PFSK-1 (cell line): ENCODE data around the gene PVR.

Experiments
- FOXP2 ChIP-seq: optimal IDR thresholded peaks from 2 replicates; pipeline ENCODE3; 2011; ENCODE audit warnings: borderline replicate concordance, control low read depth, inconsistent platforms; ENCODE audit not compliant: insufficient read depth; ENCODE audit errors: extremely low read length, extremely low read depth
- POLR2AphosphoS5 ChIP-seq: IDR thresholded peaks from 2 replicates; pipeline ENCODE4 v1.6.1; 2012; ENCODE audit warnings: low read depth, mild to moderate bottlenecking, control low read depth, low read length, moderate library complexity
- SIN3A ChIP-seq: IDR thresholded peaks from 2 replicates; pipeline ENCODE4 v1.6.1; 2012; ENCODE audit warnings: mild to moderate bottlenecking, low read length, moderate library complexity, borderline replicate concordance; ENCODE audit not compliant: insufficient read depth
- TAF1 ChIP-seq: IDR thresholded peaks from 2 replicates; pipeline ENCODE4 v1.6.1; 2012; ENCODE audit warnings: low read length, control low read depth, borderline replicate concordance; ENCODE audit not compliant: insufficient read depth
- TF ChIP-seq, protein P1 (sequence below), 2 experiments: IDR thresholded peaks; 2 replicates each; pipeline versions ENCODE4 v1.6.1 to v1.8.0; 2011 to 2012; ENCODE audit warnings: low read depth in 2 of 2, low read length in 2 of 2, control low read depth in 1 of 2, inconsistent platforms in 1 of 2, mild to moderate bottlenecking in 1 of 2, moderate library complexity in 1 of 2; ENCODE audit not compliant: insufficient read depth in 1 of 2

Gene PVR

DNA sequence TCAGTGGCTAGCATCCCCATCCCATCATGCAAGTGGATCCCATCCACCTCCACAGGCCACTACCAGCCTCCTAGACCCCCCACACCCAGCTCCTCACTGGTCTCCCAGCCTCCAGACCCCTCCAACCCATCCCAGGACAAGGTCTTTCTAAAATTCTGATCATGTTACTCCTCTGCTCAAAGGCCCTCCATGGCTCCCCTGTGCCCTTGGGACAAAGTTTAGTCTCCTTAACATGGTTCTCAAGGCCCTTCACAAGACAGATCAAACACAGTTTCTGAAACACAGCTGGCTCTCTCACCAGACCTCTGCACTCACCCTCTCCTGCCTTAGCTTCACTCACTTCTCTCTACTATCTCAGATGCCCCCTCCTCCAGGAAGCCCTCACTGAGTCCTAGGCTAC is 36.8 kb downstream of the PVR start:
- TF ChIP-seq FOXP2, result no peak
- TF ChIP-seq SIN3A, result no peak
- TF ChIP-seq POLR2AphosphoS5, result no peak
- TF ChIP-seq, protein P1, sequence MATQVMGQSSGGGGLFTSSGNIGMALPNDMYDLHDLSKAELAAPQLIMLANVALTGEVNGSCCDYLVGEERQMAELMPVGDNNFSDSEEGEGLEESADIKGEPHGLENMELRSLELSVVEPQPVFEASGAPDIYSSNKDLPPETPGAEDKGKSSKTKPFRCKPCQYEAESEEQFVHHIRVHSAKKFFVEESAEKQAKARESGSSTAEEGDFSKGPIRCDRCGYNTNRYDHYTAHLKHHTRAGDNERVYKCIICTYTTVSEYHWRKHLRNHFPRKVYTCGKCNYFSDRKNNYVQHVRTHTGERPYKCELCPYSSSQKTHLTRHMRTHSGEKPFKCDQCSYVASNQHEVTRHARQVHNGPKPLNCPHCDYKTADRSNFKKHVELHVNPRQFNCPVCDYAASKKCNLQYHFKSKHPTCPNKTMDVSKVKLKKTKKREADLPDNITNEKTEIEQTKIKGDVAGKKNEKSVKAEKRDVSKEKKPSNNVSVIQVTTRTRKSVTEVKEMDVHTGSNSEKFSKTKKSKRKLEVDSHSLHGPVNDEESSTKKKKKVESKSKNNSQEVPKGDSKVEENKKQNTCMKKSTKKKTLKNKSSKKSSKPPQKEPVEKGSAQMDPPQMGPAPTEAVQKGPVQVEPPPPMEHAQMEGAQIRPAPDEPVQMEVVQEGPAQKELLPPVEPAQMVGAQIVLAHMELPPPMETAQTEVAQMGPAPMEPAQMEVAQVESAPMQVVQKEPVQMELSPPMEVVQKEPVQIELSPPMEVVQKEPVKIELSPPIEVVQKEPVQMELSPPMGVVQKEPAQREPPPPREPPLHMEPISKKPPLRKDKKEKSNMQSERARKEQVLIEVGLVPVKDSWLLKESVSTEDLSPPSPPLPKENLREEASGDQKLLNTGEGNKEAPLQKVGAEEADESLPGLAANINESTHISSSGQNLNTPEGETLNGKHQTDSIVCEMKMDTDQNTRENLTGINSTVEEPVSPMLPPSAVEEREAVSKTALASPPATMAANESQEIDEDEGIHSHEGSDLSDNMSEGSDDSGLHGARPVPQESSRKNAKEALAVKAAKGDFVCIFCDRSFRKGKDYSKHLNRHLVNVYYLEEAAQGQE (IDR thresholded peaks at IDR 0.05; ENCODE audit: insufficient read depth in 1 of 2, low read depth in 2 of 2, low read length in 2 of 2), result no peak
- no peak for TF ChIP-seq TAF1

DNA sequence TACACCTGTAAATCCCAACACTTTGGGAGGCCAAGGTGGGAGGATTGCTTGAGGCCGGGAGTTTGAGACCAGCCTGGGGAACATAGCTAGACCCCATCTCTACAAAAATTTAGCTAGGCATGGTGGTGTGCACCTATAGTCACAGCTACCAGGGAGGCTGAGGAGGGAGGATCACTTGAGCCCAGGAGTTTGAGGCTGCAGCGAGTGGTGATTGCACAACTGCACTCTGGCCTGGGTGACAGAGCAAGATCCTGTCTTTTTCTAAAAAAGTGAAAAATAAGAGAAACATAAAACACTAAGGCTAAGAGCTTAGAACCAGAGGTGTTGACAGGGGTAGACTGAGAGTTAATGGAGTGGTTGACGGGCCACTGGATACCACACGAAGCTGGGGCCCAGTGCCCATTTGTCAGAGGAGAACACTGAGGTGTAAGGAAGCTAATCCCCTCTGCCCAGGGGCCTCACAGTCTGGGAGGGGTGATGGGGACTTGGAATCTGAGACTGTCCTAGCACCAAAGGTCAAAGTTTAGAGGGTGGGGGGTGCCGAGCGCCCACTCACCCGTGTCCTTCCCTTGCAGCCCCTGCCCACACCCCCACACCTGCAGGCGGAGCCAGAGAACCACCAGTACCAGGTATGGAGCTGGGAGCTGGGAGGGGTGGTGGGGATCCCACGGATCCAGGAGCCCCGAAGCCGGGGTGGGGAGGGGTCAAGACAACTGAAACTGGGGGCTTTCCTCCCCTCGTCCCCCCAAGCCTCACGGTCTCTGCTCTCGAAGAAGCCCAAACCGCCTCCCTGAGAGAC is 38.5 kb downstream of the PVR start:
- no peak for TF ChIP-seq SIN3A
- TF ChIP-seq, protein P1 (IDR thresholded peaks at IDR 0.05; ENCODE audit: insufficient read depth in 1 of 2, low read depth in 2 of 2, low read length in 2 of 2), result no peak
- TF ChIP-seq FOXP2, result no peak
- no peak for TF ChIP-seq TAF1
- no peak for TF ChIP-seq POLR2AphosphoS5

DNA sequence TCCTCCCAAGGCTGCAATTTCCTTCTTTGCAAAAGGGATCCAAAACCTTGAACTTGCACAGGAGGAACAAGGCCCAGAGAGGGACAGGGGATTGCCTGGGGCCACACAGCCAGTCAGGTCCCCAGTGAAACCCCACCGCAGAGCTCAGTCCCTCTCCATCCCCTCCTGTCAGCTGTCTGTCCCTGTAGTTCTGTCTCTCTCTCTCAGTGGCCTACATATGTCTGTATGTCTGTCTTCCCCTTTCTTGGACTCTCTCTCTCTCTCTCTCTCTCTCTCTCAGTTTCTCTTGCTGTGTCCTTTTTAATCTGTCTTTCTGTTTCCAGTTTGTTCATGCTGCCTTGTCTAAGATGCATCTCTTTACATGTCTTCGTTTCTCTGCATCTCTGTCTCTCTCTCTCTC is 39.1 kb downstream of the PVR start:
- no peak for TF ChIP-seq FOXP2
- TF ChIP-seq, protein P1 (IDR thresholded peaks at IDR 0.05; ENCODE audit: insufficient read depth in 1 of 2, low read depth in 2 of 2, low read length in 2 of 2), result no peak
- TF ChIP-seq TAF1, result no peak
- TF ChIP-seq SIN3A, result no peak
- no peak for TF ChIP-seq POLR2AphosphoS5

DNA sequence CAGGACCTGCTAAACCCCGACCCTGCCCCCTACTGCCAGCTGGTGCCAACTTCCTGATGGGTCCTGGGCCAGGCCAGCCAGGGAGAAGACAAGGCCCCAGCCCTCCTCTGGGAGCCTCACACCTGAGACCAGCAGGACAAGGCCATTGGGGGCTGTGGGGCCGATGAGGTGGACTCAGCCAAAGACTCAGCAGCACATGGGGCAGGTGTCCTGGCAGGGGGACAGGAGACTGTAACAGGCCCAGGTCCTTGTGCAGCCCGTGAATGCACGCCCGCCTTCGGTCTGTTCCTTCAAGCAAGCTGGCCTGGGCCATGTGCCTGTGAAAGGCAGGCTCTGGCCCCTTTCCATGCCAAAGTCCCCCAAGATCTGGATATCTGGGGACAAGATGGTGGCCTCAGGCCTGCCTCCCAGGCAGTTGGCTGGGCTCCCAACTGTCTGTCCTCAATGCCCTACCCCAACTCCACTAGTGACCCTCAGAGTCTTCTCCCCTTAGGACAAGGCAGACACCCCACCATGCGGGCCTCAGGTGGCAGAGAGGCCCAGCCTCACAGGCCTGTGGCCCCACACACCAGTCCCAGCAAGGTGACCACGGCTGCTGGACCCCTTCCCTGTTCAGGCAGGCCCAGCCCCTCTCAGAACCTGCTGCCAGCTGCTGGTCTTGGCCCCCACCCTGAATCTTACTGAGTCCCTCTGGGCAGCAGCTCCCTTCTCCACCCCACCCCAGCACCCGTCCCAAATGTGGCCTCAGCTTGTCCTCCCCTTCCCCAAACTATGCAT is 39.9 kb downstream of the PVR start:
- TF ChIP-seq, protein P1 (IDR thresholded peaks at IDR 0.05; ENCODE audit: insufficient read depth in 1 of 2, low read depth in 2 of 2, low read length in 2 of 2), result no peak
- TF ChIP-seq POLR2AphosphoS5, result no peak
- no peak for TF ChIP-seq TAF1
- no peak for TF ChIP-seq FOXP2
- no peak for TF ChIP-seq SIN3A
